Calu3 (cell line): ENCODE measurements around the gene MYO1C. TPM values are rescaled to one million over a fixed set of nuclear protein-coding genes. Genes with fewer than 3 reads are reported as not detected.

Experiments
- BruUV-seq: library from RNA; stranded (reverse); fragments of 400-500 nt; replicated peaks from 2 replicates; lab custom pipeline; 2021; lab: Mats Ljungman, UMichigan
- CTCF ChIA-PET: fragments of 300-600 bp; sonication (Branson Sonifier 250); formaldehyde crosslinking; loops from one replicate; lab custom pipeline; 2022; ENCODE audit warnings: antibody characterized with exemption; lab: Charles Lee
- DNase-seq: peaks from one replicate; pipeline ENCODE4 v3.0.0; 2022
- H3K27ac Mint-ChIP-seq: one replicate; pipeline ENCODE4 v1.8.0; 2022; ENCODE audit warnings: mixed read lengths; ENCODE audit not compliant: unreplicated experiment
- H3K27me3 Mint-ChIP-seq: one replicate; pipeline ENCODE4 v1.8.0; 2022; ENCODE audit warnings: mixed read lengths; ENCODE audit not compliant: unreplicated experiment
- H3K36me3 Mint-ChIP-seq: one replicate; pipeline ENCODE4 v1.8.0; 2022; ENCODE audit warnings: mild to moderate bottlenecking, moderate library complexity, mixed read lengths; ENCODE audit not compliant: insufficient read depth, unreplicated experiment
- H3K4me1 Mint-ChIP-seq: one replicate; pipeline ENCODE4 v1.8.0; 2022; ENCODE audit warnings: mild to moderate bottlenecking, low read depth, mixed read lengths; ENCODE audit not compliant: unreplicated experiment
- H3K4me3 Mint-ChIP-seq: one replicate; pipeline ENCODE4 v1.8.0; 2022; ENCODE audit warnings: mild to moderate bottlenecking, low read depth, moderate library complexity, mixed read lengths; ENCODE audit not compliant: unreplicated experiment
- H3K9me3 Mint-ChIP-seq: one replicate; pipeline ENCODE4 v1.8.0; 2022; ENCODE audit warnings: low read depth, mixed read lengths; ENCODE audit not compliant: unreplicated experiment
- CTCF ChIP-seq: fragments of 200-600 bp; IDR thresholded peaks from one replicate; pipeline ENCODE4 v1.8.0; 2022; ENCODE audit warnings: antibody characterized with exemption; ENCODE audit not compliant: unreplicated experiment
- intact Hi-C: fragments of 100-400 bp; cut with micrococcal nuclease; formaldehyde crosslinking; loops from one replicate; pipeline ENCODE4 v1.10.0; 2022; ENCODE audit not compliant: unreplicated experiment
- total RNA-seq: library from RNA; stranded (reverse); gene quantifications from 2 replicates; pipeline ENCODE4 v1.2.3, GENCODE V29; 2022

MYO1C gene
- total RNA-seq, 1 experiment from 2014 or later: 117 TPM

- Mint-ChIP-seq H3K4me1 (no peaks in the 10 kb centered on the region), H3K36me3 (no peaks in the 10 kb centered on the region), H3K27ac (no peak overlapping the region), H3K9me3 (no peaks in the 10 kb centered on the region), H3K27me3 (no peaks in the 10 kb centered on the region), H3K4me3 (no peak overlapping the region)
- no peak for DNase-seq
- intact Hi-C loops: no loop called here
- BruUV-seq: no TSS peak
- CTCF ChIA-PET: no interaction called here
- TF ChIP-seq CTCF: no peak
Measured at GRCh38 chr17:1497831-1498230, 5.3 kb upstream of the MYO1C start.

GRCh38 chr17:1496869-1497268 is 4.4 kb upstream of the MYO1C start:
- Mint-ChIP-seq H3K4me1 (no peaks in the 10 kb centered on the region), H3K27me3 (no peaks in the 10 kb centered on the region), H3K4me3 (no peak overlapping the region), H3K36me3 (peaks cover 5% of the 10 kb centered on the region), H3K9me3 (no peaks in the 10 kb centered on the region), H3K27ac (no peak overlapping the region)
- TF ChIP-seq CTCF: no peak
- BruUV-seq: no TSS peak
- intact Hi-C loops: no loop called here
- DNase-seq: no peak
- CTCF ChIA-PET: interaction anchor here (0.7 kb wide), 1 partner anchor 8 kb away, joined by 3 read pairs; no protein-coding TSS in a partner anchor

GRCh38 chr17:1495265-1495989 is 2.9 kb upstream of the MYO1C start:
- peaks cover 16% of the 10 kb centered on the region for H3K36me3 Mint-ChIP-seq
- BruUV-seq: no TSS peak
- H3K4me1 Mint-ChIP-seq: peaks cover 4% of the 10 kb centered on the region
- no peak for DNase-seq
- no peak for TF ChIP-seq CTCF
- no peaks in the 10 kb centered on the region for H3K9me3 Mint-ChIP-seq
- no peaks in the 10 kb centered on the region for H3K27me3 Mint-ChIP-seq
- H3K4me3 Mint-ChIP-seq: no peak overlapping the region
- intact Hi-C loops: no loop called here
- CTCF ChIA-PET: no interaction called here
- H3K27ac Mint-ChIP-seq: no peak overlapping the region

- intact Hi-C loops: no loop called here
- no peak overlapping the region for H3K27ac Mint-ChIP-seq
- BruUV-seq: no TSS peak
- no peaks in the 10 kb centered on the region for H3K9me3 Mint-ChIP-seq
- no peak overlapping the region for H3K4me3 Mint-ChIP-seq
- CTCF ChIA-PET: interaction anchor here (0.9 kb wide), 1 partner anchor 21 kb away, joined by 3 read pairs; no protein-coding TSS in a partner anchor
- H3K4me1 Mint-ChIP-seq: peaks cover 9% of the 10 kb centered on the region
- TF ChIP-seq CTCF: no peak
- H3K27me3 Mint-ChIP-seq: no peaks in the 10 kb centered on the region
- no peak for DNase-seq
- peaks cover 19% of the 10 kb centered on the region for H3K36me3 Mint-ChIP-seq
Measured at GRCh38 chr17:1494736-1495253, 2.3 kb upstream of the MYO1C start.
